ENCODE results near the gene ABLIM2. TPM values are rescaled to one million over a fixed set of nuclear protein-coding genes. Genes with fewer than 3 reads are reported as not detected.

The ABLIM2 gene
- total and polyA plus RNA-seq, 2 experiments from 2014 or later, result 1.5 to 4.3 TPM

- no peak for TF ChIP-seq ZNF462 (CRISPR knock-in tag; IDR thresholded peaks at IDR 0.05)
- no peak for TF ChIP-seq REST (IDR thresholded peaks at IDR 0.05; ENCODE audit: unreplicated experiment)
- TF ChIP-seq EZH2phosphoT487 (IDR thresholded peaks at IDR 0.05; ENCODE audit: unreplicated experiment), result no peak
- TF ChIP-seq STAT1 (IDR thresholded peaks at IDR 0.05; ENCODE audit: unreplicated experiment), result no peak
- no peak for TF ChIP-seq CTCF (conservative IDR thresholded peaks at IDR 0.05; ENCODE audit: low read depth in 2 of 2)
- no peak for TF ChIP-seq ZNF114 (CRISPR knock-in tag; IDR thresholded peaks at IDR 0.05)
- TF ChIP-seq EZH2 (IDR thresholded peaks at IDR 0.05; ENCODE audit: low read depth, unreplicated experiment), result no peak
Observed at GRCh38 chr4:8203052-8203401, 44.4 kb upstream of the ABLIM2 start (continued).
